Measurements from ENCODE around the gene DMPK.

Gene DMPK

DNA sequence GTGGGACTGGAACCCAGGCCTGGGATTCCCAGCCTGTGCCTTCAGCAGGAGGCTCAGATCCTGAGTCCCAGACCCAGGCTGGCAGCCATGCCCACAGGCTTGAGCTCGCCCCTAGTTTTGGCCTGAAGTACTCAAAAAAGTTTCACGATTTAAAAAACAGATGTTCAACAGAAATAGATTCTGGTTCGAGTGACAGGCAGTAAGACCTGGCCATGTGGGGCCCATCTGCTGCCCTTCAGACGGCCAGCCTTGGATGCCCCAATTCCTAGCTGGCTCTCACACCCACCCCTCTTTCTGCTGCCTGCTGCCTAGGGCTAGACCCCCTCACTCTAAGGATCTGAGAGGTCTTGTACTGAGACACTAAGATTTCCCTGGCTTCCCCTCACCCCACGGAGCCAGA, 2.8 kb upstream of the DMPK start:
- DNase-seq, result no peak

DNA sequence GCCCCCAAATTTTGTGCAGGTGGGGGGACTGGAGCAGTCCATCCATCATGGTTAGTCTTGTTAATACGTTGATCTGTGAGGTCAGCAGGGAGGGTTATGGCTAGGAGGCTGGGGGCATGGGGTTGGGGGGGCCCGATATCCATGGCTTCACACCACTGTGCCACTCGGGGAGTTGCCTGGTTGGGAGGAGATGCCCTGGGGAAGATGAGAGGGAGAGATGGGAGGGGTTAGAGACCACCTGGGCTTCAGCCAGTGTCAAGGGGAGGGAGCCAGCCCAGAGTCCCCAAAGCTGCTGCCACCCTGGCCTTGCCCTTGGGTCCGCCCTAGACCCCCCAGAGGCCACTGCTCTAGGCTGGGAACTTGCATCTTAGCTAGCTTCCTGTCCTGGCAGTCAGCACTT, 1.8 kb upstream of the DMPK start:
- DNase-seq, result no peak

DNA sequence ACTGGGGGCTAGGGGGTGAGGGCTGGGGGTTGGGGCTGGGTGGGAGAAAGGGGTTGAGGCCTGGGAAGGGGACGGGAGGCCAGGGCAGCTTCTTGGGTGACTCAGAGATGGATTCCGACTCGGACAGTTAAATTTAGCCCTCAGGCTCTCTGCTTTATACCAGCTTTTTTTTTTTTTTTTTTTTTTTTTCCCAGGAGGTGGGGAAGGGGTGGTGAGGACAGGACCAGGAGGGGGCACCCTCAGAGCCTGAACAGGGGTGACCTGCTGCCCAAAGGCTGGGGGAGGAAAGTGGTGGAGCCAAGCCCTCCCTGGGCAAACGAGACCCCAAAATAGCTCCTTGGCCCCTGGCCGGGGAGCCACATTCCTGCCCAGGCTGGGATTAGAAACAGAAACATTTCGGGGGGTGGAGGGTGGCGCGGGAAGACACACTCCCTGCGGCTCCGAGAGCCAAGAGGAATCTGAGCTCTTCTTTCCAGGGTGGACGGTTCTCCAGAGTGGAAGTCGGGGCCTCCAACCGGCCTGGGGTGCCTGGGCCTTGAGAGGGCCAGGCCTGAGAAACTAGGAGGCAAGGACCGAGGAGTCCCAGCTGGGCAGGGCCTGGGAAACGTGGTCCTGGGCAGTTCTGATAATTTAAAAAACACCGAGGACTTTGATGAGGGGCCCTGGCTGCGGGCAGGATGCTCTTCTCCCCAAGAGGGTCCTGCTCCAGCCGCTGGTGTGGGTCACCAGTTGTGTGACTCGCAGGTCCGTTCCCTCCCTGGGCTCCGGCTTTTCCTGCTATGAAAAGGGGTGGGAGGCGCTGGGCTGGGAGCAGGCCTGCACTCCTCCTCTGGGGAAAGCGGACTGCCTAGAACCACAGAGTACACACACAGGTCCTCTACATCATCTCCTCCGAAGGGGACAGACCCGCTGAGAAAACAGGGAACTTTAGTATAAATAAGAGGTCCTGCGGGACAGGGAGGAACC, 813 bp upstream of the DMPK start:
- DNase-seq, result no peak

DNA sequence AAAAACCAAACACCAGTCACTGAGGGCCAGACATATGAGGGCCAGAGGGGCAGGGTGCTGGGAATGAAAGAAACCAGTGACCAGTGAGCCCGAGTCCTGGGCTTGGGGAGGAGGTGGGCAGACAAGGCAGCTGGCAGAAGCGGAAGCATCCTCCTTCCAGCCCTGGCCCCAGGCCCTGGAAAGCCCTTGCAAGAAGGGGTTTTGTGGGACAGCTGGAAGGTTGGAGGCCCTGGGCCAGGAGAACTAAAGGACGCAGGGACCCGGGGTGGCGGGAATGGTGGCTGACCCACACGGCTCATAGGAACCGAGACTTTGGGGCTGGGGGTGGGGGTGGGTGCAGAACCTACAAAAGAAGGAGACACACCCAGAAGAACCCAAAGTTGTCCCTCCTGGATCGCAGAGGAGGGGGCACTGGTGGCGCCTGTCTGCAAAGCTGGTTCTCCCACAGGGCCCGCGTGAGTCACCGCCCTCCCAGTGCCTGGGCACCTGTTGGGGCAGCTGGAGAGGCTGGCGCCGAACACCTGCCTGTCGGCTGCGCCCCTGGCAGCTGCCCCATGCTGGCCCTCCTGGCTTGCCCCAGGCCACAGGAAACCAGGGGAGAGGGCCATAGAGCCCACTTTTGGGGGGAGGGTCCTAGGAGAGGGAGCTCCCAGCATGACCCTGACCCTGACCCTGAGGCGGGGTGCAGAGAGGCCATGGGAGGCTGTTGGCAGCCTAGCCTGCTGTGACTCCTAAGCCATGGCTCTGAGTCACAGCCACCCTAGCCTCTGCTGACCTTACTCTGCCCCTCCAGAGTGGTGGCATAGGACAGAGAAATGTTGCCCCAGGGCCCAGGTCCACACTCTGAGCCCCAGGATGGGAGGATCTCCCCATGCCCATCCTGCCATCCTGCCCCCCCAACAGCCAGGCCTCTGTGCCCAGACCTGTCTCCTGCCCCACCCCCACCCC, 802 bp downstream of the DMPK start:
- DNase-seq, result no peak

DNA sequence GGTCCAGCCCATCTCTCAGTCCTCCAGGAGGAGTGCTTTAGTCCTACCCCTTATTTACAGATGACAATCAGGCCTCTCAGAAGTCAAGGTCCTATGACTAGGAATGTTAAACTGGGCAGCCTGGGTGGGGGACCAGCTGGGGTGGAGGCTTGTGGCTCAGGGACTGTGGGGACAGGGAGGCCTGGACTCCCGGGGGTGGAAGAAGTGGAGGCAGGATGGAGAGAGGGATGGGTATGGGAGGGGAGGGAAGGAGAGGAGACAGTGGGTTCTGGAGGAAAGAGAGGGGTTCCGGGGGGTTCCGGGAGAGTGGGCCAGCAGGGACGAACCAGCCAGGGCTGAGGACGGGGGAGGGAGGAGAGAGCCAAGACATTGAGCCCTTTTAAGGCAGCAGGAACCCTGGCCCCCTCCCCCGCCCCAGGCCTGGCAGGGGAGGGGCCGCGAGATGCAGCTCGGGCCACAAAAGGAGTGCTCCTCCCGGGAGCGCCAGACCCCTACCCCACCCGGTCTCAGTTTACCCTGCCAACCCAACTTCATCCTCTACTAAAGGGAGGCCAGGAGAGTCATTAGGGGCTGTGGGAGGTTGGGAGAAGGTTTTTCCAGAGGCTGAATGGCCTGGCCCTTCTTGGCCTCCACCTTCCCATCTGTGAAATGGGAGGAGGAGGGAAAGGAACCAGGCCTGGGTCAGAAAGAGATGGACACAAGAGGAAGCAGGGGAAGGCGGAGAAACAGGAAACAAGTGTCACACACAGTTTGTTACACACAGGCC, 1.7 kb downstream of the DMPK start:
- no peak for DNase-seq

DNA sequence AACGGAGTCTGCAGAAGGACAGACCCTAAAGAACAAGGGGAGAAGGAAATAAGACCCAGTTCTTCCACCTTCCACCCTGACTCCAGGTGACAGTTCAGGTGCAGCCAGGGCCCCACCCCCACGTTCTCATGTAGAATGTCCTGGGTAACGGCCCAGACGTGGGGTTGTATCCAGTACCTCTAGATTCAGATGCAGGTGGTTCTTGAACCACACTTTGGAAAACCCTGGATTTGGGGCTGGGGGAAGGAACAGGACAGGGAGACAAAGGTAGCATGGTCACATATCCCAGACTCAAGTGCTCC, 2.2 kb downstream of the DMPK start:
- no peak for DNase-seq

DNA sequence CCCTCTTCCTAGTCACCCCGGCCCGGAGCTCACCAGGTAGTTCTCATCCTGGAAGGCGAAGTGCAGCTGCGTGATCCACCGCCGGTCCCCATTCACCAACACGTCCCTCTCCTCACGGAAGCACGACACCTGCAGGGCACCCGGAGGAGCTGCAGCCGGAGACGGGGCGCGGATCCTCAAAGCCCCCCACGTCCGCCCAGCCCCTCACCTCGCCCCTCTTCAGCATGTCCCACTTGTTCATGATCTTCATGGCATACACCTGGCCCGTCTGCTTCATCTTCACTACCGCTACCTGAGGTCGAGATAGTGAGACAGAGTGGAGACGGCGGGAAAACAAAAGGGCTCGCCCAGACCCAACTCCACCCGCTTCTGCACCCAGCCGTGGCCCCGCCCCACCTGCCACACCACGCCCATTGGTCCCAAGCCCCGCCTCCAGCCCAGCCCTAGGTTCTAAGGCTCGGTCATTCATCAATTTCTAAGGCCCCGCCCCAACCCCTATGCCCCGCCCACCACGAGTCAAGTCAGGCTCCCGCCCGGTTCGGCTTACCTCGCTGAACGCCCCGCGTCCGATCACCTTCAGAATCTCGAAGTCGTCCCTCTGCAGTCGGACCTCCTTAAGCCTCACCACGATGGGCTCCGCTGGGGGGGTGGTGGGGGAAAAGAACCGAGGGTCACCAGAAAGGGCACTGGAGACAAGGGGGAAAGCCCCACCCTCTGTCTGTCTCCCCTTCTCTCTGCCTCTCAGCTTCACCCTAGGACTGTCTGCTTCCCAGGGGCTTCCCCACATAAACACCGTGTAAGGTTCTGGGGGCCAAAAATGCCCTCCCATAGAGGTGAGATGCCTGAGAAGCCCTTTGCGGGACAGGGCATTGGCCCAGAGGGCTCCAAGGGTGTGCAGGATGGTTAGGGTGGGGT, 2.8 kb downstream of the DMPK start:
- peak; percentile 79 for DNase-seq

DNA sequence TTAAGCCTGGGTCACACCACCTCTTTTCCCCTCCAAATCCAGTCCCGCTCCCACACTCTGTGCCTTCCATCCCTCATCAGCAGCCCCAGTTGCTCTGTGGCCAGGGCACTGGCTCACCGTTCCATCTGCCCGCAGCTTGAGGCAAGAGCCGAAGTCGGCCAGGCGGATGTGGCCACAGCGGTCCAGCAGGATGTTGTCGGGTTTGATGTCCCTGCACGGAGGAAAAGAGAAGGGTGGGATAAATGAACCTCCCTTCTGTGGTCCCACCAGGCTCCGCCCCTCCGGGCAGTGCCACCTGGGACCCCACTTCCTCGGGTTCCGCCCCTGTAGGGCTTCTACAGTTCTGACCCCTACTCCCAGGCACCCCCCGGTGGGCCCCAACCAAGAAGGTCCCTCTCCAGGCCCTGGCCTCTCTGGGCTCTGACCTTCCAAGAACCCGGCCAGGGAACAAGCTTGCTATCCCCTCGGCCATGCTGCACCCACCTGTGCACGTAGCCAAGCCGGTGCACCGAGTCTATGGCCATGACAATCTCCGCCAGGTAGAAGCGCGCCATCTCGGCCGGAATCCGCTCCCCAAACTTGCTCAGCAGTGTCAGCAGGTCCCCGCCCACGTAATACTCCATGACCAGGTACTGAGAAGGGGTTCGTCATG, 4.2 kb downstream of the DMPK start:
- DNase-seq, result no peak

DNA sequence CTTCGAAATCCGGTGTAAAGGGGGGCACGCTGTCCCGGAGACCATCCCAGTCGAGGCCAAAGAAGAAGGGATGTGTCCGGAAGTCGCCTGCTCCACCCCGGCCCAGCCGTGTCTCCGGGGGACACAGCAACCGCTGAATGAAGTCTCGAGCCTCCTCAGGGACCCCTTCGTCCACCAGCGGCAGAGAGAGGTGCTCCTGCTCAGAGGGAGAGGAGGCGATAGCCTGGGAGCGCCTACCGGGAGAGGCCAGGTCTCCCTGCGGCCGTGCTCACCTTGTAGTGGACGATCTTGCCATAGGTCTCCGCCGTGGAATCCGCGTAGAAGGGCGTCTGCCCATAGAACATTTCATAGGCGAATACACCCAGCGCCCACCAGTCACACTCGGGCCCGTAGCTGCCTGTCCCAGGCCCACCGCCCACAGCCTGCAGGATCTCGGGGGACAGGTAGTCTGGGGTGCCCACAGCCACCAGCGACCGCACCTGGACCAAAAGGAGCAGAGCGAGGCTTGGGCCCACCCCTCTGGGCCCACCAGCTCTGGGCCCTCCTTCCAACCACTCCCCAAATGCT, 4.8 kb downstream of the DMPK start:
- no peak for DNase-seq

DNA sequence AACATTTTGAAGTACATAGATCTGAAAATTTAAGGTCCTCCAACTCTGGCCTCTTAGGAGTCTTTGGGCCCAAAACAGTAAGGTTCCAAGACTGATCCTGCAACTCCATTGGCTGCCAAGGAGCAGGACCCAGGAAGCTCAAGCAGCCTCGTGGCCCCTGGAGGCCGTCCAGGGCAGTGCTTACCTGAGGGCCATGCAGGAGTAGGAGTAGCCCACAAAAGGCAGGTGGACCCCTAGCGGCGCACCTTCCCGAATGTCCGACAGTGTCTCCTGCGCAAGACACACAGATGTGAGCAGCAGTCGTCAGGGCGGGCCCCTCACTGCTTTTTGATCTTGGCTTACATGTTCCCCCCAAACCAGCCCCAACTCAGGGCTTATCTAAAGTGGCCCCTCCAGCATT, 7.5 kb downstream of the DMPK start:
- no peak for DNase-seq

DNA sequence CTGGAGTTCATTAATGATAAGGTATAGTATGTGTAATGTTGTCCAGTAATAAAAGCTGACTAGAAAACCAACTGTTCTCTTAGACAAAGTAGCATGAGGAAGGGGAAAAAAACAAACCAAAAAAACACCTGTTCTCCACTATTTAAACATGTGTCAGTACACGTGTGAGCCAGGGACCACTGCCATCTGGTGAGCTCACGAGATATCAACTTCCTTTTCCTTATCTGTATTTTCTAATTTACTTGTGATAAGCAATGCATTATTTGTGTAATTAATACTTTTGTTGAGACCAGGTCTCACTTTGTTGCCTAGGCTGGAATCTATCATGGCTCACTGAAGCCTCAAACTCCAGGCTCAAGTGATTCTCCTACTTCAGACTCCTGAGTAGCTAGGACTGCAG, 8.9 kb downstream of the DMPK start:
- DNase-seq, result no peak

DNA sequence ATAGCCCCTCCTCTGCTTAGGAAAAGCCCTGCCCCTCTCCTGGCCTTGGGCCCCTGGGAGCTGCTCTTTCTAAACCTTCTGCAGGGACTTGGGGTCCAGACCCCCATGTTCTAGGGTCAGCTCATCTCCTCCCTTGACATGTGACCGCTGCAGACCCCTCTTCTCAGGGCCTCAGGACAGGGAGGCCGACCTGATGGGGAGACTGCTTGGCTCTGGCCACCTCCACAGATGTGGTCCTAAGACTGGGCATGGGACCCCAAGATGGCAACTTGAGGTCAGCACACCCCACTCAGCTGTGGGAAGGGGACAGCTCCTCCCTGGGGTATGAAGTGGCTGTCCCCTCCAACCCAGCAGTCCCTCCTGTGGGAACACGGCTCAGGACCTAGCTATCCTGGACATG, 9.4 kb downstream of the DMPK start:
- no peak for DNase-seq

DNA sequence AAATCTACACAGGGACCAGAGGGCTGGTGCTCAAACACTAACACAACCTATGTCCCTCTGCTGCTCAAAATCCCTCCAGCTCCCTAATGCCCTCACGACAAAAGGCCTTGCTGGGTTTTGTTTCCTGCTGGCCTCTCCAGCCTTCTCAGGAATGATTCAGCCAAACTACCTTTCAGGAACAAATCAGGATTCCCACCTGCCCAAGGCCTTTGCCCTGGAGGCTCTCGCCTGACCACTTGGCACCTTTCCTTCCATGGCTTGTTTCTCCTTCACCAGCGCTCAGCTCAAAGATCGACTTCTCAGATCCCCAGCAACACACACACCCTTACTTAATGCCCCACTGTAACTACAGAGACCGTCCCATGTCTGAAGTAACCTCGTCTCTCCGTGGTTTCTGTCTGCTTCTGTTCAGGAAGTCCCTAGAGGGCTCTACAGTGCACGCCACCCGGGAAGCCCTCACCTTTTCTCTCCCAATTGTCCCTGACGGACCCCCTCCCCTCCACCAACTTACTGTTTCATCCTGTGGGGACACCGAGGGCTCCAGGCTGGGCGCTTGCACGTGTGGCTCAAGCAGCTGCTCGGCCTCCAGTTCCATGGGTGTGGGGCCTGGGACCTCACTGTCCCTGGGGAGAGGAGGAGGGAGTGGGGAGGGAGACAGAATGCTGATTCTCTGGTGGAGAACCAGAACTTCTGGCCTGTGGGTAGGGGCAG, 10.0 kb downstream of the DMPK start:
- no peak for DNase-seq

DNA sequence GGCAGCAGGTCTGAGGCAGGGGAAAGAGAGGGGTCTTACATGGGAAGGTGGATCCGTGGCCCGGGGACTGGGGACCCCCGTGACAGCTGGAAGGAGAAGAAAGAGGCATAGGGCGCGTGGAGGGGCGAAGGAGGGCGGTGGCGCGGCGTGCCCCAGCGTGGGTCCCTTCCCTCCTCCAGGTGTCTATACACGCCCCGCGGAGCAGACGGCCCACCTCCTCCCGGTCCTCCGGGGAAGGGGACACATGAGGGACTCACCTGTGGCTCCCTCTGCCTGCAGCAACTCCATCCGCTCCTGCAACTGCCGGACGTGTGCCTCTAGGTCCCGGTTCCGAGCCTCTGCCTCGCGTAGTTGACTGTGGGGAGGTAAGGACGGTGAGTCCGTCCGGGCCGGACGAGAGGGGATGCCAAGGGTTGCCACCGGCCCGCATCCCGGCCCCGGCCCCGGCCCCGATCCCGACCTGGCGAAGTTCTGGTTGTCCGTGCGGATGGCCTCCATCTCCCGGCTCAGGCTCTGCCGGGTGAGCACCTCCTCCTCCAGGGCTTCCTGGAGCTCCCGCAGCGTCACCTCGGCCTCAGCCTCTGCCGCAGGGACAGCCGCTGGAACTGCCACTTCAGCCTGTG, 10.9 kb downstream of the DMPK start:
- DNase-seq, result no peak

DNA sequence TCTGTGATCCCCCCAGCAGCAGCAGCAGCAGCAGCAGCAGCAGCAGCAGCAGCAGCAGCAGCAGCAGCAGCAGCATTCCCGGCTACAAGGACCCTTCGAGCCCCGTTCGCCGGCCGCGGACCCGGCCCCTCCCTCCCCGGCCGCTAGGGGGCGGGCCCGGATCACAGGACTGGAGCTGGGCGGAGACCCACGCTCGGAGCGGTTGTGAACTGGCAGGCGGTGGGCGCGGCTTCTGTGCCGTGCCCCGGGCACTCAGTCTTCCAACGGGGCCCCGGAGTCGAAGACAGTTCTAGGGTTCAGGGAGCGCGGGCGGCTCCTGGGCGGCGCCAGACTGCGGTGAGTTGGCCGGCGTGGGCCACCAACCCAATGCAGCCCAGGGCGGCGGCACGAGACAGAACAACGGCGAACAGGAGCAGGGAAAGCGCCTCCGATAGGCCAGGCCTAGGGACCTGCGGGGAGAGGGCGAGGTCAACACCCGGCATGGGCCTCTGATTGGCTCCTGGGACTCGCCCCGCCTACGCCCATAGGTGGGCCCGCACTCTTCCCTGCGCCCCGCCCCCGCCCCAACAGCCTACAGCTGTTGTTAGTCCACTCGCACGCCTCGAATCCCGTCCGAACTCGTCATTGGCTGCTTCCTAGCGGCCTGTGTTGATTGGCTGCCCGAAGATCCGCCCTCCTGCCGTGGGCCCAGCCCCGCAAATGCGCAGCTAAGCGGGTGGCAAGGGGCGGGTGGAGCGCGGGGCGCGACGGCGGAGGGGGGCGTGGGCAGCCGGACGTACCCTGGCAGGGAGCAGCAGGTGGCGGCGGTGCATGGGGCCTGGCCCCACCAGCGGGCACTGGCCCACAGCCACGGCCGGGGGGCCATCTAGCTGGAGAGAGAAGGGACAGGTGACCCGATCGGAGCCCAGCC, 11.8 kb downstream of the DMPK start:
- DNase-seq, result peak; percentile 94

DNA sequence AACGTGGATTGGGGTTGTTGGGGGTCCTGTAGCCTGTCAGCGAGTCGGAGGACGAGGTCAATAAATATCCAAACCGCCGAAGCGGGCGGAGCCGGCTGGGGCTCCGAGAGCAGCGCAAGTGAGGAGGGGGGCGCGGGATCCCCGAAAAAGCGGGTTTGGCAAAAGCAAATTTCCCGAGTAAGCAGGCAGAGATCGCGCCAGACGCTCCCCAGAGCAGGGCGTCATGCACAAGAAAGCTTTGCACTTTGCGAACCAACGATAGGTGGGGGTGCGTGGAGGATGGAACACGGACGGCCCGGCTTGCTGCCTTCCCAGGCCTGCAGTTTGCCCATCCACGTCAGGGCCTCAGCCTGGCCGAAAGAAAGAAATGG, 12.5 kb downstream of the DMPK start:
- DNase-seq, result no peak

DNA sequence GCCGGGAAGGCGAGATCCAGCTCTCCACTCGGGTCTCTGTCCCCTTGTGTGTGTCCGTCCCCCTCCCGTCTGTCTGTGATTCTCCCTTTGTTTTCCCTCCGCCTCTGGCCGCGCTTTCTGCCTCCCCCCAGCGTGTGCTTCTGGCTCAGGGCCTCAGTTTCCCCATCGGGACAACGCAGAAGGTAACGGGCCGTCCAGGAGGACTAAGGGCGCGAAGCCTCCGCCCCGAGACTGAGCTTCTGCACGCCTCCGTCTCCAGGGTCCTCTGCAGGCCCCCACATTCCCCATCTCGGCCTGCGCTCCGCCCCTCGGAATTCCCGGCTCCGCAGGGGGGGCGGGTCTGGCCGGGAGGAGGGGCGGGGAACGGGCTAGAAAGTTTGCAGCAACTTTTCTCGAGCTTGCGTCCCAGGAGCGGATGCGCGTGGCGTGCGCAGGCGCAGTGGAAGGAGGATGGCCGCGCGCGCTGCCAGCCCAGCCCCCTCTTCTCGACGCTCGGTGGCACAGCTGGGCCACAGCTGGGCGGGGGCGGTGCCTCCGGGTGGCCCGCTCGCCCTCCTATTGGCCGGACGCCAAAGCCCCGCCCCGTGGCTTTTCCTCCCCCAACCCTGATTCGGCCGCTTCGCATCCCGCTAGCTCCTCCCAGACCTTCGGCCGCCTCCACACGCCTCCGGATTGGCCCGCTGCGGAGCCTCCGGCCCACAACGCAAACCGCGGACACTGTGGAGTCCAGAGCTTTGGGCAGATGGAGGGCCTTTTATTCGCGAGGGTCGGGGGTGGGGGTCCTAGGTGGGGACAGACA, 13.1 kb downstream of the DMPK start, which contains the start of gene SIX5:
TSS of gene SIX5 (minus strand) at position 269 of the 799 bp plus-strand sequence. CDS start 408 bp downstream, outside the sequence.
- DNase-seq, result peak; percentile 95

DNA sequence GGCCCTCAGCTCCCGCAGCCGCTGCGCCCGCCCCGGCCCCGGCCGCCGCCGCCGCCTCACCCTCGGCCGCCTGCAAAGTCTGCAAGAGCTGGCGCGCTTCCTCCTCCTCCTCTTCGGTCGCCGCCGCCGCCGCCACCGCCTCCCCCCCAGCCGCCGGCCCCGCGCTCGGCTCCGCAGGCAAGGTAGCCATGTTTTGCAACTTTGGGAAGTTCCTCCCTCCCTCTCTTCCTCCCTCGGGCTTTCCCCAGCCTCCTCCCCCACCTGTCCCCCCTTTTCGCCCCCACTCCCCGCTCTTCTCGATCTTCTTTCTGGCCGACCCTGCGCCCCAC, 13.7 kb downstream of the DMPK start:
- DNase-seq, result peak; percentile 57
